DMS114 treated with DMSO at 0.1 percent for 48 hours (cell line): ENCODE measurements around the gene TMPRSS4.
A peak's percentile ranks its signal among the peaks of the same experiment; 100 is the strongest.

ENCODE experiments used
- DNase-seq: peaks from one replicate; lab custom pipeline; 2025; ENCODE audit not compliant: unreplicated experiment; lab: John Stamatoyannopoulos, UW

The TMPRSS4 gene

GRCh38 chr11:118135051-118135795, 58.3 kb downstream of the TMPRSS4 start:
- DNase-seq: no peak

DNA sequence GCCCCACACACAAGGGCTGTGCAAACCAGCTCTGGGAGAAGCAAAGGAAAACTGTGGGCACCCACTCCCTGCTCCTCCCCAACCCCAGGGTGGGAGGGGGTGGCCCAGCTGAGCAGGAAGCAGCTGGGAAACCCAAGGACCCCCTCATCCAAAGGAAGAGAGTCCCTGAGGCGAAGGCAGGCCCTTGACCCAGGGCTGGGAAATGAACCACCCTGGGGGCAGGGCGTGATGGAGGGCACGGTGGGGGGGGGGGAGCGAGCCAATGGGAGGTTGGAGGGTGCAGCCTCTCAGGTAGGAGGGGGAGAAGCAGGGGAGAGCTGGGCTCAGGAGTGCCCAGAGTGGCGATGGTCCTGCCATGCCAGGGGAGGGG, 58.9 kb downstream of the TMPRSS4 start:
- no peak for DNase-seq

GRCh38 chr11:118136341-118136740, 59.5 kb downstream of the TMPRSS4 start:
- no peak for DNase-seq

DNA sequence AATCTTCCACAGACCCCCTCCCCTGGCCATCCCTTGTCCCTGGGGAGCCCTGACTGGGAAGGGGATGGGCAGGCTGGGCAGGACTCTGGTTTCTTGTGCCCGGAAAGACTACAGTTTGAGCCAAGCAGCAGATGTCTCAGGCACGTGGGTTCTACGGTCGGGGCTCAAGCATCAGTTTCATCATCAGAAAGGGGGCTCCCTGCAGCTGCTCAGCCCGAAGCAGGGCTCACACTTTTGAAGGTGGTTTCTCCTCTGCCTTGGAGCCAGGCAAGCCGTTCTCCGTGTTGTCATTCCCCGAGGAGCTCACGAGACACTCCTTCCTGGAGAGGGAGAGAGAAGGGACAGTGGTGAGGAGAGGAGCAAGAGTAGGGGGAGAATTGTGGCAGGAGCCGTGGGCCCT, 59.9 kb downstream of the TMPRSS4 start:
- DNase-seq: no peak

DNA sequence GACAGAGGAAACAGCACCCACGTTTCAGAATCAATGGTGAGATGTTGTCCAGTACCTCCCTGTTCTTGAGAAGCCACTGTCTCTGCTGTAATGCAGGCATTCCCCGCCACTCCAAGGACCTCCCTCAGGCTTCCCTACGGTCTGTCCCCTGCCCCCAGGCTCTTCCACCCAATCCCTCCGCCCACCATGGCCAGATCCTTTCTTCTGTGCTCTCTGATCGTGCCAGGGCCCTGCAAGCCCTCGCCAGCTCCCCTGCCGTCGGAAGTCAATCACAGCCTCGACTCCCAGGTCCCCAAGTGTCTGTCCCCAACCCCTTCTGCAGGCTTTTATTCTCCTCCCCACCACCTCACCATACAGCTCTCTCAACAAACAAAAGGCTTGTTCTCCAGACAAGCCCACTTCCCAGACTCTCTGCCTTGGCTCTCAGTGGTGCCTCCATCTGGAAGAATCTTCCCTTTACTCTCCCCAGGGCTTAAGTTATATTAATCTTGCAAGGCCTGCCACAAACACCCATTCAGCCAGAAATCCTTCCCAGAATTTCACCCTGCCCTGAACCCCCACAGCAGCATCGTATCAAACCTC, 62.1 kb downstream of the TMPRSS4 start:
- no peak for DNase-seq

- DNase-seq: no peak
These were observed 62.7 kb downstream of the TMPRSS4 start for GRCh38 chr11:118139578-118139977.

GRCh38 chr11:118142081-118142480, 65.2 kb downstream of the TMPRSS4 start:
- no peak for DNase-seq

DNA sequence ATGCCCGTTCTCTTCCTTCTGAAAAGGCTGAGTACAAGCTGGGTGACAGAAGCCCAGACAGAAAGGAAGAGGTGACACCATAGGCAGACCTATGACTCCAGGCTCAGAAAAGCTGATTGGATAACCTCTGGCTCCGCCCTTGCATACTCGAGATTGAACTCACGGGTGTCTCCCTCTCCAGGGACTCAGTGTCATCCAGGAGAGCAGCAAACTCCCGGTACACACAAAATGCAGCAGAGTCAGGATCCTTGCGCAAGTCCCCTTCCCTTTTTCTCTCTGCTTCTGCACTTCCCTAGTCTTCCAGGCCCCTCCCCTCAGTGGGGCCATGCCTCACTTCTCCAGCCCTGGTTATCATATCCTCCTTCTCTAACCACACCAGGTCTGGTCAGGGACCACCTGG, 65.9 kb downstream of the TMPRSS4 start:
- no peak for DNase-seq

DNA sequence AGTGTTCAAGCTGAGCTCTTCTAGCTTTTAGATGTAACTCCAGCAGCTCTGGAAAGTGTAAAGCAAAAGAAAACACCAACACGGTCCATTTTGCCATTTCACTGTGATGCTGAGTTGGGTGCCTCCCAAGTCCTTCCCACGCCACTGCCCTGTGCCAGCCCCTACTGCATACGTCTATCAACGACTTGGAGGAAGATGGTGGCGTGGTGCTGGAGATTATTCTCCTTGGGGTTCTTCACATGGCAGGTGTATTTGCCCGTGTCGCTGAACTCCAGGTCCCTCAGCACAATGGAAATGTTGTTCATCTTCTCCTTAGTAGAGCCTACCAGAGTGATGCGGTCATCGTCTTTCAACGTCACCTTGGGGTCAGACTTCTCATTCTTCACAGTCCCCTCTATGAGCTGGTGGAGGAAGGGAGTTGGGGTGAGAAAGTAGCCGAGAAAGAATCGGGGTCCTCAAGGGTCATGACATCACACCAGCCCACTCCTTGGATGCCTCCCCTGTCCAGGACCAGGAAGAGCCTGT, 66.8 kb downstream of the TMPRSS4 start:
- no peak for DNase-seq

DNA sequence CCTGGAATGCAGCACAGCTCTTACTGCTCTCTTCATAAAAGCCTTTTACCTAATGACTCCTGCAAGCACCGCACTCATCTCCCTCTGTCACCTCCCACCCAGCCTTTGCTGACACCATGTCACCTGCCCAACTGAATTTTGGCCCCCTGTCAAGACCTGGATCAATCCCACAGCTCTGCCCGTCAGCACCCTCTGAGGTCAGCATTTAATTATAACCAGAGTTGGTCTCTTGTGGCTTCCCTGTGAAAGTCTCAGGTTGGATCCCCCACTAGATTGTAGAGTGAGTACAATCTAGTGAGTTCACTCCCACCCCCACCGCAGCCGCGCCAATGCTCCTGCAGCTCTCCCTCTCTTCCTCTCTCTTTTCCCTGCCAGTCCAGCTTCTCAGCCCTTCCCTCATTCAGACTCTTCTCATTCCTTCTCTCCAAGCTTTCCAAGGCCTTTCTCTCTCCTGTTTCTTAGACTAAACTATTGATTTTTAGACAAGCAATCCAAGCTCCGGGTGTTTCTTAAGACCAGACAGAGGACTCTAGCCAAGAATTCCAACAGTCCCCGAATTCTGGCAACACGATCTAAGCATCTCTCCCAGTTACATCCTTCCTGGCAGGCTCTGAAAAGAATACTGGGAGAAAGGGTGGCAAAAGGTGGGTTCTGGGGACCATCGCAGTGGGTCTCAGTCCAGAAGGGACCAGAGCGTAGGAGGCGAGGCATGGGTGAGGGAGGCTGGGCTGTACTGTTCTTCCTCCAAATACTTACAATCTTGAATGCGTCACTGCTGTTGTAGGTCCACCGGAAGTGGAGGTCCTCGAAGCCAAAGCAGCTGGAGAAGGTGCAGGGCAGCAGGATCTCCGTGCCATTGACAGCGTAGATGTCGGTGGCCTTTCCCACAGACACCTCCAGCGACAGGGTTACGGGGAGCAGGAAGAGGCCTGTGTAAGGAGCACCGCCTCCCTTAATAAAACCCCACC, 67.7 kb downstream of the TMPRSS4 start:
- no peak for DNase-seq

DNA sequence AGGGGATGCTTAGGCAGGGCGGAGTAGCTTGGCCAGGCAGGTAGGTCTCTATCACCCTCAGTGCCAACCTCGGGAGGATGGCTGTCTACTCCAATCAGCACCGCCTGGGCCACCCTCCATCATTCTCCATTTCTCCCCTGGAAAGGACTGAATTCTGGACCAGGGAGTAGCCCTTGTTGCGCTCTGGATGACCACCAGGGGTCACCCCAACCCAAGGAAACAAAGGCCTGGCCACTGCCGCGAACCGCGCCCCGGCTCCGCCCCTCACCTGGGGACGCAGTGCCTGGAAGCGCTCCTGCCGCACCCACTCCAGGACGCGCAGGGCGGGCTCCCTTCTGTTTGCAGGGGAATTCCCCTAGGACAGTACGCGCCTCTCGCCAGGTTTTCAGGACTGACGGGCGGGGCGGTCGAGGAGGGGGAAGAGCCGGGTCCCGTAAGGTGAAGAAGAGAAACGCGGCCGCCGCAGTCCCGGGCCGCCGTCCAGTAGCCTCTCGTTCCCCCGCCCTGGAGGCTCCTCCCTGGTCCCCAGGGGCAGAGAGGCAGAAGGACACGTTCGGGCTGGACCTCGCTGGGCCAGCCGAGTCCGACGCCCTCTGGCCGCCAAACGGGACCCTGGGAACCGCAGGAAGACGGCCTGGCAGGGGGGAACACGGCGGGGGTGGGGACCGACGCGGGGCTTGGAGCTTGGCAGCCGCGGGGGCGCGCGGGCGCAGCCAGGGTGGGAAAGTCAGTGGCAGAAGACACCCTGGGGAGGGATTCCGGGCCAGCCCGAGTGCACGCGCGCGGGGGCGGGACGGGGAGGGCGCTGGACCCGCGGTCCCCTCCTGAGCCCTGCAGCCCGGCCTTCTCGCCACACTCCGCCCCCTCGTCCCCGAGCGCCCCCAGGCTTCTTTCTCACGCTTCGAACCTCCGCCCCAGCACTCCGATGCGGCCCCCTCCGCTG, 68.7 kb downstream of the TMPRSS4 start:
- DNase-seq: peak; percentile 60

- DNase-seq: no peak
These were observed 69.7 kb downstream of the TMPRSS4 start for GRCh38 chr11:118146554-118146953.

DNA sequence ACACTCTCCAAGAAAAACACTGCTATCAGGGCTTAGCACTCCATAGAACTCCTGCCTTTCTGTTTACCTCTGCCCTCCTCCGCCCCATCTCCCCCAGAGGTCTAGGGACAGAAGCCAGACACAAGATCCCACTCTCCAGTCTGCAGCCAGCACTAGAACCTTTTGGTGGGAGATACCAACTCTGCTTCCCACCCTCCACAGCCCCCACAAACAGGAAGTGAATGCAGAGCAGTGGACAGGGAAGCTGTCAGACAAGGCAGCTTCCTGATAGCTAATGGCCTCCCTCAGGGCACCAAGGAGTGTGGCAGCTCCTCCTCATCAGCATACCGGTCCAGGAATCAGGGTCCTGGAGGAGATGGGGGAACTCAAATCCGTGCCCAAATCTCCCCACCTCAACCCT, 70.6 kb downstream of the TMPRSS4 start:
- no peak for DNase-seq

DNA sequence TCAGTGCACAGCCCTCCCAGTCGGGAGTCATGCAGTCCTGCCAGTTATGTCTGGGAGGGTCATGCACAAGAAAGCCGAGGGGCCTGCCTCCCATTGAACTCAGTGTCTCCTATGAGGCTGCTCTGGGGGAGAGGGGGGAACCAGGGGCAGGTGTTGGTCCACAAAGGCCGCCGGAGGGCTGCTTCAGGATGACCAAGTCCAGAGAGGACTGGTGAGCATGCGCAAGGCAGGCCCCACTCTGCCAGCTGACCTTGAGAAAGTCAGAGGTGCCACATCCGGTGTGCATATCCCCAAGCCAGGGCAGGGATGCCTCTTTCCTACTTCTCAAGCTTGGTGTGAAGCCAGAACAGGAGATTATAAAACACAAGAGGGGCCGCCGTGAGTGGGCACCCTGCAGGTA, 71.4 kb downstream of the TMPRSS4 start:
- DNase-seq: no peak

DNA sequence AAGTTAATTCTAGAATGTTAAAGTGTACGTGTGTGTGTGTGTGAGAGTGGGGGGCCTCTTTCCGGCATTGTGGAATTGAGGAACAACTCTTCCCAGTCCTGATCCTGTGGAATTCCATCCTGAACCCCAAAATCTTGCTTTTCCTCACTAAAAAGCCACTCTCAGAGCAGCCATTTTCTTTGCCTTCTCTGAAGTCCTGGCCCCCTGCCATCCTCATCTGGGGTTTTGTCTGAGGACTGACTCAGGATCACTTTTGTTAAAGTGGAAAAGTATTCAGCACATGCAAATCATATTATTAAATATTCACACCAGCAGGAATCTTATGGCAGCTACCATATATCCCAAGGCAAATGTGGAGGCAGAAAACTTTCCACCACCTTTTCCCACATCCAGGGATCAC, 72.0 kb downstream of the TMPRSS4 start:
- DNase-seq: no peak

DNA sequence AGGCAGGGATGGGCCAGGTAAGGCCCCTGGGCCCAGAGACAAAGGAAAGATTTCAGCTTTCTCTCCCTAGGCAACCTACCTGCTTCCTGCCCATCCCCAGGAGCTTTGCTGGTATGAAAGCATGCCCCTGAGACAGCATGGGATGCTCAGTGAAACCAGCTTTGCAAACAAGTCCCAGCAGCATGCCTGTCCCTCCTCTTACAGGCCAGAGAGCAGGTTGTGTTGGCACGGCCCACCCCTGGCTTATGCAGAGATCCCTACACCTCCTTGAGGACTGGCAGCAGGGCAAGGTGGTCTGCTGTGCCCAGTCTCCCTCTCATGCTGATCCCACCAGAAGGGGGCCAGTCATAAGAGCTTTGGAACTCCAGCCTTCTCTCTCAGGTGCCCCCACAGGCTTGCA, 72.6 kb downstream of the TMPRSS4 start:
- no peak for DNase-seq

GRCh38 chr11:118151431-118151830, 74.6 kb downstream of the TMPRSS4 start:
- no peak for DNase-seq

DNA sequence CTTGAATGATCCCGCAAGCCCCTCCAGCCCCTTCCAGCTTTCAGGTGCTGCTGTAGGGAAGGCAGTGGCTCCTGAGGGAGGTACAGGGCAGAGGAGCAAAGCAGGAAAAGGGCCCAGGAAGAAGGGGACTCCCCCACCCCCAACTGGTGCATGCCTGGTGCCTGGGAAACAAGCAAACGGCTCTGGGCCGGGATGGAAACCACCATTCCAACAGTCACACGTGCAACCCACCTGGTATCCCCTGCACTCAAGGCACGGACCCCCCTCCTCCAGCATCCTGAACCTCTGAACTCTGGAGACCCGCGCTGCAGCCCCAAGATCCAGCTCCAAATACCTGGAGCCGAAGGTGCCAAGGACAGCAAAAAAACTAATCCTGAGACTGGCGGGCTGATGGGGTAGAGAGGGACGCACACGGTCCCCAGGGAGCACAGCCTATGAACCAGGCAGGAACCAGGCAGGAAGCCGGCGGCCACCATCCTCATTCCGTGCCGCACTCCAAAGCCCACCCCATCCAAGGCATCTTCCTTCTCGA, 75.2 kb downstream of the TMPRSS4 start:
- DNase-seq: no peak

DNA sequence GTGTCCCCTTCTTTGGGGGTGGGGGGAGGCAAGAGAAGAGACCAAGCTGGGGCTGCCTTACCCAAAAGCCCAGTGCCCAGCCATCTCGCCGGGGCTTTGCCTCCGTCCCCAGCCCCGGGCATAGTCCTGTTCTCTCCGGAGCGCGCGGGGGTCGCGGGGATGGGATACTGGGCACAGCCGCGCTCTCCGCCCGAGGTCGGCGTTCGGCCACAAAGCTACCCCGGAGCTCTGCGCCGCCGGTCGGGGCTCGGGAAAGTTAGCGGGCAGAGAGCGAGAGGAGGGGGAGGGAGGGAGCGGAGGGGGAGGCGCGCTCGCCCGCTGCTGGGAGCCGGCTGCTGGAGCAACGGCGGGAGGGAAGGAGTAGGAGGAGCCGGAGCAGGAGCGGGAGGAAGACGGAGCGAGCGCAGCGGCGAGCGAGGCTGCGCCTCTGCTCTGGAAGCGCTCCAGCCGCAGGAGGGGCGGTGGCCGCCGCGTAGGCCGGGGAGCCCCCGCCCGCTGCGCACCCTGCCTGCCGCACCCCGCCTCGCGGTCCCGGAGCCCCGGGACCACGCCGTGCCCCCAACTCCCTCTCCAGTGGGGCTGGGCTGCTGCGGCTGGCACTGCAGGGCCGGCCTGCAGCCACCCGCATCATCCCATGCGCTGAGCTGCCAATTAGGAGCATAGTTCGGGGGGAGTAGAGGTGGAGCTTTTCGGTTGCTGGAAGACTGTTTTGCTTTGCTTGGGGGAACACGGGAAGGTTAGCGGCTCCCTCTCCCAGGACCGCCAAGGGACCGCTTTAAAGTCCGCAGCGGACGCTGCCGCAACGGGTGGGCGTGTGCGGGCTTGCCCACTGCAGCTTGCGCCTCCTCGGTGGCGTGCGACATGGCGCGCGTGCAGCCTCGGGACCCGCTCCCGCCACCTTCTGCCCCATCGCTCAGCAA, 75.9 kb downstream of the TMPRSS4 start, which contains the start of gene SCN4B:
SCN4B (minus strand) TSS at position 272 of the 920 bp plus-strand sequence; CDS start at position 122, 150 bp downstream.
- peak; percentile 38 for DNase-seq
